GM19395 (cell line): ENCODE data around the gene GAPDHS.

Source experiments
- ATAC-seq: cut with Tn5 transposase; IDR thresholded peaks from one replicate; pipeline ENCODE4 v1.9.1; 2021; ENCODE audit warnings: mild to moderate bottlenecking, moderate library complexity; ENCODE audit not compliant: unreplicated experiment

Gene GAPDHS

DNA sequence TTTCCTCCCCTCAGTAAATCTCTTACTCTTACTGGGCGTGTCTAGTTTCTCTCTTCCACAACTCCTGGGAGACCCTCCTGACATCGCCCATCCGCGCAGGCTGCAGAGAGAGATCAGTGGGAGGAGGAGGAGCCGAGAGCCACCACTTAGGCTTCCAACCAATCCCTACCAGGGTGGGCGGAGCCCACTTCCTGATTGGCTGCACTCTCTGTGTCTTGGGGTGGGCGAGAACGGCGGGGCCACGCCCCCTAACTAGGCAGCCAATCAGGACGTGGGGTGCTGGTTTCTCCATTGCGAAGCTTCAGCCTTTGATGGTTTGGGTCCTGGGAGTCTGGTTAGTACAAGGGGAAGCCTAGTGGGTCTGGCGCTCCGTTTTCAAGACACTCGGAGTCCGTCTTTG is 52.6 kb downstream of the GAPDHS start, which contains the start of gene PMIS2:
Gene PMIS2, plus strand, starts transcription at position 326 of the 400 bp plus-strand sequence. CDS start 87 bp downstream, outside the sequence.
- no peak for ATAC-seq

DNA sequence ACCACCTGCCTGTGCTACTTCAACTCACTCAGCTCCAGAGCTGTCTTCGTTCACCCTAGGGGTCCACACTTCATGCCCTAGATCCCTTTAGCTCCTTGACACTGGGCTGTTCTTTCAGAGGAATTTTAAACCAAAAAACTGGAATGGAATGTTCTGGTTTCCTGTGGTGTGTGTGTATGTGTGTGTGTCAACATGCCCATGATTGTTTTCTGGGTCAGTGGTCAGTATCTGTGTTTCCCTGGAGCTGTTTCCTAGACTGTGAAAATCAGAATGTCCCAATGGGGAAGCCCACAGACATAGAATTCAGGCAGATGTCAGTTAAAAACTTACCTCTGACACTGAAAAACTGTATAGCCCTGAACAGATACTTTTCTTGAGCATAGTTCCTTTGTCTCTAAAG is 54.1 kb downstream of the GAPDHS start:
- ATAC-seq: no peak

DNA sequence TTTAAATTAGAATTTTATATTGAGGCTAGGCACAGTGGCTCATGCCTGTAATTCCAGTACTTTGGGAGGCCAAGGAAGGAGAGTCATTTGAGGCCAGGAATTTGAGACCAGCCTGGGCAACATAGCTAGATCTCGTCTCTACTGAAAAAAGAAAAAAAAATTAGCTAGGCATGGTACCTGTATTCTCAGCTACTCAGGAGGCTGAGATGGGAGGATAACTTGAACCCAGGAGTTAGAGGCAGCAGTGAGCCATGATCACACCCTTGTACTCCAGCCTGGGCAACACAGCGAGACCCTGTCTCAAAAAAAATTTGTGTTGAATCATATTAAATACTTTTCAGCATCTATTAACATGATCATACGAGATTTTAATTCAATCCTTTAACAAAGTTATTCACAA is 57.6 kb downstream of the GAPDHS start:
- no peak for ATAC-seq

- no peak for ATAC-seq
Observed at GRCh38 chr19:35592226-35592625, 59.0 kb downstream of the GAPDHS start.
